Tibial nerve (tissue), 4 donors: Measurements from ENCODE around the gene PGM5.
"Not testable (repeated sequence)": the region's sequence is repeated elsewhere in the genome, so short reads cannot be mapped to it uniquely, and the experiment has no call there.

Experiments
- EP300 ChIP-seq, 2 donors: sonication (generic); formaldehyde crosslinking; IDR thresholded peaks; one replicate each; pipeline ENCODE4 v1.6.1; 2017; ENCODE audit warnings: antibody characterized with exemption in 2 of 2, mild to moderate bottlenecking in 1 of 2
- TF ChIP-seq, protein P1 (sequence below), 5 experiments: fragments of 200-600 bp in 3 of 5; fragments of 450-650 bp in 2 of 5; sonication (generic) in 3 of 5; IDR thresholded peaks; one replicate each; pipeline ENCODE4 v1.5.1; 2016 to 2019; ENCODE audit warnings: antibody characterized with exemption in 5 of 5, mild to moderate bottlenecking in 3 of 5, moderate library complexity in 2 of 5

DNA sequence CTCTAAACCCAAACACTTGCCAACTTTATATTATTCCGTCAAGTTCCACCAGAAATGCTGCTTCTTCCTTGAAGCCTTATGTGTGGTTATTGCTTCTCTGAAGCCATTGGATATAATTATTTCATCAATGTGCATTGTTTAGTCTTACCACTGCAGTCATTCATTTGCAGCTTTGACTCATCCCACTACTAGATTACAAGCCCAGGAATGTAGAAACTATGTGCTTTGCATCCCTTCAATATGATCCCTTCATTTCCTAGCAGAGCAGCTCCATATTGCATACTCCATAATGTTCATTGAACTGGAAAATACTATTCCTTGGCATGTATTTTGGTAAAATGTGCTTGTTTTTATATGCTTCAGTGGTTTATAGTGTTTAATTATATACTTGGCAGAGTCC, 34.3 kb downstream of the PGM5 start:
- TF ChIP-seq EP300 (IDR thresholded peaks at IDR 0.05), result not testable (repeated sequence)
- TF ChIP-seq, protein P1, sequence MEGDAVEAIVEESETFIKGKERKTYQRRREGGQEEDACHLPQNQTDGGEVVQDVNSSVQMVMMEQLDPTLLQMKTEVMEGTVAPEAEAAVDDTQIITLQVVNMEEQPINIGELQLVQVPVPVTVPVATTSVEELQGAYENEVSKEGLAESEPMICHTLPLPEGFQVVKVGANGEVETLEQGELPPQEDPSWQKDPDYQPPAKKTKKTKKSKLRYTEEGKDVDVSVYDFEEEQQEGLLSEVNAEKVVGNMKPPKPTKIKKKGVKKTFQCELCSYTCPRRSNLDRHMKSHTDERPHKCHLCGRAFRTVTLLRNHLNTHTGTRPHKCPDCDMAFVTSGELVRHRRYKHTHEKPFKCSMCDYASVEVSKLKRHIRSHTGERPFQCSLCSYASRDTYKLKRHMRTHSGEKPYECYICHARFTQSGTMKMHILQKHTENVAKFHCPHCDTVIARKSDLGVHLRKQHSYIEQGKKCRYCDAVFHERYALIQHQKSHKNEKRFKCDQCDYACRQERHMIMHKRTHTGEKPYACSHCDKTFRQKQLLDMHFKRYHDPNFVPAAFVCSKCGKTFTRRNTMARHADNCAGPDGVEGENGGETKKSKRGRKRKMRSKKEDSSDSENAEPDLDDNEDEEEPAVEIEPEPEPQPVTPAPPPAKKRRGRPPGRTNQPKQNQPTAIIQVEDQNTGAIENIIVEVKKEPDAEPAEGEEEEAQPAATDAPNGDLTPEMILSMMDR (IDR thresholded peaks at IDR 0.05), result not testable (repeated sequence)
